IgD-negative memory B cell (primary cell): Measurements from ENCODE around the gene FZD8. TPM values are rescaled to one million over a fixed set of nuclear protein-coding genes. Genes with fewer than 3 reads are reported as not detected.
"Not testable (repeated sequence)": the region's sequence is repeated elsewhere in the genome, so short reads cannot be mapped to it uniquely, and the experiment has no call there.

ENCODE experiments used
- H3K27ac Mint-ChIP-seq, 3 donors: one replicate each; pipeline ENCODE4 v1.8.0; 2020 to 2022; ENCODE audit warnings: mild to moderate bottlenecking in 3 of 3, mixed read lengths in 3 of 3, moderate library complexity in 1 of 3
- H3K27me3 Mint-ChIP-seq: one replicate; pipeline ENCODE4 v1.8.0; 2021; ENCODE audit warnings: mixed read lengths
- H3K36me3 Mint-ChIP-seq: one replicate; pipeline ENCODE4 v1.8.0; 2020; ENCODE audit warnings: mild to moderate bottlenecking, mixed read lengths
- H3K4me1 Mint-ChIP-seq, 3 donors: one replicate each; pipeline ENCODE4 v1.8.0; 2020 to 2022; ENCODE audit warnings: mixed read lengths in 3 of 3, mild to moderate bottlenecking in 1 of 3
- H3K4me3 Mint-ChIP-seq, 4 donors: one replicate each; pipeline ENCODE4 v1.8.0; 2020 to 2022; ENCODE audit warnings: mild to moderate bottlenecking in 4 of 4, mixed read lengths in 4 of 4, moderate library complexity in 3 of 4
- H3K9me3 Mint-ChIP-seq, 3 donors: one replicate each; pipeline ENCODE4 v1.8.0; 2020 to 2021; ENCODE audit warnings: mixed read lengths in 3 of 3, mild to moderate bottlenecking in 1 of 3
- polyA plus RNA-seq: library from polyadenylated mRNA; unstranded; fragments of 300-500 nt; fragmentation: Illumina TruSeq; gene quantifications from one replicate; pipeline ENCODE4 v1.2.3, GENCODE V29; 2021

The FZD8 gene, protein sequence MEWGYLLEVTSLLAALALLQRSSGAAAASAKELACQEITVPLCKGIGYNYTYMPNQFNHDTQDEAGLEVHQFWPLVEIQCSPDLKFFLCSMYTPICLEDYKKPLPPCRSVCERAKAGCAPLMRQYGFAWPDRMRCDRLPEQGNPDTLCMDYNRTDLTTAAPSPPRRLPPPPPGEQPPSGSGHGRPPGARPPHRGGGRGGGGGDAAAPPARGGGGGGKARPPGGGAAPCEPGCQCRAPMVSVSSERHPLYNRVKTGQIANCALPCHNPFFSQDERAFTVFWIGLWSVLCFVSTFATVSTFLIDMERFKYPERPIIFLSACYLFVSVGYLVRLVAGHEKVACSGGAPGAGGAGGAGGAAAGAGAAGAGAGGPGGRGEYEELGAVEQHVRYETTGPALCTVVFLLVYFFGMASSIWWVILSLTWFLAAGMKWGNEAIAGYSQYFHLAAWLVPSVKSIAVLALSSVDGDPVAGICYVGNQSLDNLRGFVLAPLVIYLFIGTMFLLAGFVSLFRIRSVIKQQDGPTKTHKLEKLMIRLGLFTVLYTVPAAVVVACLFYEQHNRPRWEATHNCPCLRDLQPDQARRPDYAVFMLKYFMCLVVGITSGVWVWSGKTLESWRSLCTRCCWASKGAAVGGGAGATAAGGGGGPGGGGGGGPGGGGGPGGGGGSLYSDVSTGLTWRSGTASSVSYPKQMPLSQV
- not detected for polyA plus RNA-seq

DNA sequence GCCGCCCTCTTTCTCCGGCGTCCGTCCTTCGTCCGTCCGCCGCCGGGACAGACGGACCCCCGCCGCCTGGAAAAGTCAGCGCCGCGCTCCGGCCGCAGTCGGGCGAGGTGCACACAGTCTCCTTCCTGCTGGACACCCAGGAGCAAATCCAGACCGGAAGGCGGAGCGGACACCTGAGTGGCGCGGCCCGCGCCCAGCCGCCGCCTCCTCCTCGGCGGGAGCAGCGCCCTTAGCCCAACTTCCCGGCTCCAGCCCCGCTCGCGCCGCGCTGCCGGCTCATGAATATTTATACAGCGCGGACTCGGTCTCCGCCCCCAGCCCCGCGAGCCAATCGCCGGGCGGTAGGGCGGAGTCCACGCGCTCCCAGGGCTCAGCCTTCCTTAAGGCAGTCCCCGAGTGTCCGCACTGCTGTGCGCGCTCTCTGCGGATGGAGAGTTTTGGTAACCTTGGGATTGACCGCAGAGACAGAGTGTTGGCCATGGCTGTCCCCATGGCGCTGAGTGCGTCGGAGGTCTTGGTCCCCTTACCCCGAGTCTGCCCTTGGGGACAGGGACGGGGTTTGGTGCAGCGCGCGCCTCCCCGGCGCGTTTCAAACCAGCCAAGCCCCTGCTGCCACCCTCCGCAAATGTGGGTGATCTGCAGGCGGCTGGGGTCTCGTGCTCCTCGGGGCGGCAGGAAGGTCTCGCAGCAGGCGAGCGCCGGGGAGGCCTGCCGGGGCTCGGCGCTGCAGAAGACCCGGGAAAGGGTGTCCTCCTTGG is at the start of gene FZD8:
FZD8 (minus strand) TSS at position 262 of the 758 bp plus-strand sequence. CDS start 867 bp downstream, outside the sequence.
- Mint-ChIP-seq H3K9me3 (peaks cover 0 to 1% (median 0%) of the 10 kb centered on the region in 3 donors), H3K4me1 (peaks cover 11 to 23% (median 11%) of the 10 kb centered on the region in 3 donors), H3K36me3 (no peaks in the 10 kb centered on the region), H3K4me3 (peak within 1 kb of the TSS; percentile 87 to 99 (median 95)), H3K27me3 (peaks cover 37% of the 10 kb centered on the region), H3K27ac (peak within 1 kb of the TSS in 1 of 3 donors; percentile 73)

DNA sequence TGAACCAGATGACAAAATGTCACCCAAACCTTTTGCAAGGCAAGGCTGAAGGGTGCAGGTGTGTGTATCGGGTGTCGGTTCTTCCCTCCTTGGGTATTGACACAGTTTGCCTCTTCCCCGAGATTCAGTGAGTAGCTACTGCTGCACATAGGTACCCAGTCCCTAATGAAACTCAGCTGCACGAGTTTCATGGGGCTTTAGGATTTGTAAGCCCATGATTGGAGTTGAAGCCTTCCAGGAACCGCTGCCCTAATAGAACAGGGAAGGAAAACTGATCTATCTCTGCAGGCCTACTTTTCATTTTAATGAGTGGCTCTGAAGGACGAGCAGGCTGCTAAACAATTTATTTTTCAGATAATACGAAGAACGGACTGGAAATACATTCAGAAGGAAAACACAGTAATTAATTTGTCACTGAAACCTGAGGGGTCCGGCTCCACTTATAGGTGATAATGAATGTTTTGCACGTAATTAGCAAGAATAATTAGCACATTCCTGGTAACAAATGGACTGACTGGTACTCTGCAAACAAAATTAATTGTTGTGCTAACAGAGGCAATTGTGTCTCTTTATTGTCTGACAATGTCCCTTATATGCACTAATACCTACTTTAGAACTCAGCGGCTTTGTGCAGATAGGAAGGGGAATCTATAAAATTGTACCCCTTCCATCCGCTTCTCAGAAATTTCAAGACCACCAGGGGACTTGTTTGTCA is 49.6 kb upstream of the FZD8 start:
- peaks cover 0 to 4% (median 0%) of the 10 kb centered on the region in 3 donors for H3K9me3 Mint-ChIP-seq
- H3K4me1 Mint-ChIP-seq, result peaks cover 0 to 2% (median 0%) of the 10 kb centered on the region in 3 donors
- no peak overlapping the region for H3K4me3 Mint-ChIP-seq
- no peaks in the 10 kb centered on the region for H3K36me3 Mint-ChIP-seq
- H3K27me3 Mint-ChIP-seq, result no peaks in the 10 kb centered on the region
- H3K27ac Mint-ChIP-seq, result no peak overlapping the region

DNA sequence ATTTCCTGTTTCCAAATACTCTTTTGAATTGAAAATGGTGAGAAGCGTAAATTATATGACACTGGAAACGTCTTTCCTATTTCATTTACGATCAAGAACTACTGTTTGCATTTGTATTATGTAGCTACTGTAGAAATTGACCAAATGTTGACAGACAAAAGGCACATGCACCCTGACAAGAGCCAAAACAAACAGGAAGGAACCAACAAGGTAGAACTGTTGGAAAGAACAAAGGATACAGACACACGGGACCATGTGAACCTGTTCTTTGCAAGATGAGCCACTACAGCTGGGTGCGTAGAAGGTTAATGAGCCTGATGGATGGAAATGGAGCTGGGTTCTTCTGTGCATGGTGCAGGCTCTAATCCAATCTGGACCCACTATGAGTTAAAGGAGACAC is 48.4 kb upstream of the FZD8 start:
- H3K9me3 Mint-ChIP-seq, result peaks cover 0 to 4% (median 0%) of the 10 kb centered on the region in 3 donors
- H3K27ac Mint-ChIP-seq, result no peak overlapping the region
- H3K27me3 Mint-ChIP-seq, result no peaks in the 10 kb centered on the region
- H3K4me1 Mint-ChIP-seq, result peaks cover 0 to 2% (median 0%) of the 10 kb centered on the region in 3 donors
- no peaks in the 10 kb centered on the region for H3K36me3 Mint-ChIP-seq
- no peak overlapping the region for H3K4me3 Mint-ChIP-seq

DNA sequence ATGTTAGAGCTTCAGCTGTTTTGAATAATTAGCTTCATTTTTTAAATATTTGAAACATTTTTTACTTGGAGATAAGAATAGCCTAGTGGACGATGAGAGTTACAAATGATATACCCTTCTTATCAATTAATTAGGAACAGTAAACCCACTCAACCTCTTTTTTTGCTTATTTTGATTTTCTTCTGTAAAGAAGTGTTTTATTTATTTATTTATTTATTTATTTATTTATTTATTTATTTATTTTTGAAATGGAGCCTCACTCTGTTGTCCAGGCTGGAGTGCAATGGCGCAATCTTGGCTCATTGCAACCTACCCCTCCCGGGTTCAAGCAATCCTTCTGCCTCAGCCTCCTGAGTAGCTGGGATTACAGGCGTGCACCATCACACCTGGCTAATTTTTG is 43.8 kb upstream of the FZD8 start:
- H3K27ac Mint-ChIP-seq, H3K36me3 Mint-ChIP-seq, H3K9me3 Mint-ChIP-seq, H3K4me1 Mint-ChIP-seq, H3K27me3 Mint-ChIP-seq, H3K4me3 Mint-ChIP-seq: not testable (repeated sequence)

DNA sequence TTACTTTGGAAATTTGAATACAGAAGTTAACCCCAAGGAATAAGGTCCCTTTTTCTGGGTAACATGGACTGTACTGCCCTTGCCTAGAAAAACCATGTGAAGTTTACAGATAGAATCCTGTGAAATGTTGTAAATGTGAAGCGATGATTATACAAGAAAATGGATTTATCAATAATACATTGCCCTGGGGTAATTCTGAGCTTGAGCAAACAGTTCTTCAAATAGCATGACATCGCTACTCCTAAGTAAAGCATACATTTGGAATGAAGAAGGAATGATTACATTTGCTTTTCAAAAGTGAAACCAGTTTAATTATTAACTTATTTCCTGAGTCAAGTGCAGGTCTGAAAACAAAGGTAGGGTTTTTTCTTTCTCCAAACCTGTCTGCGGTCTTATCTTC is 43.3 kb upstream of the FZD8 start:
- Mint-ChIP-seq H3K4me3 (no peak overlapping the region), H3K27ac (no peak overlapping the region), H3K36me3 (no peaks in the 10 kb centered on the region)

DNA sequence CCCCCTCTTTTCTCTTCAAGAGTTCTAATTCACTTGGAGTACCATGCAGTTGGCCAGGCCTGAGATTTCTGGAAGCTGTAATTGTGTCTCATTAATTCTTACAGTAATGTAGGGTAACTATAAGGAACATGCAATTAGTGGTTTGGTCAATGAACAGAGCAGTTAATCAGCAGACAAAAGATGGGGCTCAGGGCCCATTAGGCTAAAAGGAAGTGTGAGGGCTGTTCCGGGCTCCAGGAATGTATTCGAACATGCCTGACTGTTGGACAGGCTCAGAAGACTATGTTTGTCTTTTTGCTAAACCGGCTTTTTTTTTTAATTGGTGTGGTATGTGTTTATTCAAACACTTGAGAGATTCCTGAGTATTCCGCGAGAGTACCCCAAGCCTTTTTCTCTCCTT is 42.5 kb upstream of the FZD8 start:
- Mint-ChIP-seq H3K9me3 (peaks cover 0 to 8% (median 5%) of the 10 kb centered on the region in 3 donors), H3K27me3 (no peaks in the 10 kb centered on the region), H3K27ac (no peak overlapping the region), H3K4me3 (no peak overlapping the region), H3K4me1 (no peaks in the 10 kb centered on the region), H3K36me3 (no peaks in the 10 kb centered on the region)

More for the DNA sequence above, 43.3 kb upstream of the FZD8 start:
- Mint-ChIP-seq H3K4me1 (no peaks in the 10 kb centered on the region), H3K9me3 (peaks cover 0 to 8% (median 5%) of the 10 kb centered on the region in 3 donors), H3K27me3 (no peaks in the 10 kb centered on the region)

DNA sequence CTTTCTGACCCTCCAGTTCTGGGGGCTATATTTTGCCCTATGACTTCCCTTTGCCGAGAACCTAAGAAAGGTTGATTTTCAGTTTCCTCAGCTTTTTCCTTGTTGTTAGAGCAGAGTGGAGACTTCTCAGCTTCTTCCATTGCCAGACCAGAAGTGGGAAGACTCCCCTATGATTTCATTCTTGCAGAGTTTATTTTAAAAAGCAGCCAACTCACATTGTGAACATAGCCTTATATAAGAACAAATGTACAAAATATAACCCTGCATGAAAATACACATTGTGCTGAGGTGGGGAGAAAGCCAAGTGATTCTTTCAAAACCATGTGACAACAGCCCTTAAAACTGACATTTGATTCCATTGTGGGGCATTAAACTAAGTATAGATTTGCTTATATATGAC is 33.8 kb upstream of the FZD8 start:
- no peak overlapping the region for H3K4me3 Mint-ChIP-seq
- H3K27ac Mint-ChIP-seq, result no peak overlapping the region
- no peaks in the 10 kb centered on the region for H3K27me3 Mint-ChIP-seq

DNA sequence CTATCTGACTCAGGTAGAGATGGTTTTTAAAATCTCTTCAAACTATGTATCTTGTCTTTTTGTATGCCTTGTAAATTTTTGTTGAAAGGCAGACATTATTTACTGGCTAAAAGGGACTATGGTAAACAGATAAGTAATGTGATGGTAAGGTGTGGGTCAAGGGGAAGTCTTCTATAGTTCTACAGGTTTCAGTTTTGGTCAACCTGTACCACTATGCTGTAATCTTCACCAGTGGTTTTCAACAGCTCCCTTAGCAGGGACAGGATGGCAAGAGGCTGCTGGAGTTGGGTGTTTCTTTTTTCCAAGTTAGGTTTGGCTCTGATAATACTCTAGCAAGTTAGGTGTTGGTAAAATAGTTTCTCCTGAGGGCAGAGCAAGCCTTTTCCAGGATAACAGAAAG is 32.7 kb upstream of the FZD8 start:
- H3K4me3 Mint-ChIP-seq, result no peak overlapping the region
- no peaks in the 10 kb centered on the region for H3K36me3 Mint-ChIP-seq
- H3K27ac Mint-ChIP-seq, result no peak overlapping the region
- H3K4me1 Mint-ChIP-seq, result no peaks in the 10 kb centered on the region
- H3K9me3 Mint-ChIP-seq, result peaks cover 0 to 8% (median 0%) of the 10 kb centered on the region in 3 donors
- no peaks in the 10 kb centered on the region for H3K27me3 Mint-ChIP-seq

More for the DNA sequence above, 33.8 kb upstream of the FZD8 start:
- H3K36me3 Mint-ChIP-seq, result no peaks in the 10 kb centered on the region
- H3K9me3 Mint-ChIP-seq, result peaks cover 0 to 8% (median 0%) of the 10 kb centered on the region in 3 donors
- no peaks in the 10 kb centered on the region for H3K4me1 Mint-ChIP-seq

DNA sequence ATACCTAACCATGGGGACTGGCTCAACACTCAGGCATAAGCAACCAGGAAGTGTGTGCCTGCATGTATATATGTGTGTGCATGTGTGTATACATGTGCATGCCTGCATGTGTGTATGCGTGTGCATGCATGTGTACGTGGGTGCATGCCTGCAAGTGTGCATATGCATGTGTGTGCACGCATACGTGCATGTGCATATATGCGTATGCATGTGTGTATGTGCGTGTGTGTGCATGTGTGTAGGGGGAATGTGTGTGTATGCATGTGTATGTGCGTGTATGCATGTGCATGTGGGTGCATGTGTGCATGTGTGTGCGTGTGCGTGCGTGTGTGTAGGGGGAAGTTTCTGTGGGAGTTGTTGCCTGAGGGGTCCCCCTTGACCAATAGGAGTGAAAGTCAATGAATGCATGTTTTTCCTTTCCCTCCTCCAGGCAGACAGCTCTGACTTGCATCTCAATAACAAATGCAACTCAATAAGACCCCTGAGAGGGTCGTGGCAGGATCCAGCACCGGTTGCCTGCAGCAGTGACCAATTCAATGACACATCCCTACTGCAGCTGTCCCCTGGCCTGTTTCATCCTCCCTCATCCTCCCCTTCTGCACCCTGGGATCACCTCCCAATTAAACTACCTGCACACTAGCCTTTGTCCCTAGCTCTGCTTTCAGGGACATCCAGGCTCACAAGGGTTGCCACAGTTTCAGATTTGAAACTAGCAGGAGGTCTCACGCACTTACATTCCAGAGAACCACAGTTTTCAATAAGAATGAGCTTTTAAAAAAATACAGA is 27.0 kb upstream of the FZD8 start:
- Mint-ChIP-seq H3K4me1 (no peaks in the 10 kb centered on the region), H3K27me3 (peaks cover 2% of the 10 kb centered on the region), H3K36me3 (no peaks in the 10 kb centered on the region), H3K9me3 (peaks cover under 1 to 5% (median 4%) of the 10 kb centered on the region in 3 donors), H3K4me3 (no peak overlapping the region), H3K27ac (no peak overlapping the region)

DNA sequence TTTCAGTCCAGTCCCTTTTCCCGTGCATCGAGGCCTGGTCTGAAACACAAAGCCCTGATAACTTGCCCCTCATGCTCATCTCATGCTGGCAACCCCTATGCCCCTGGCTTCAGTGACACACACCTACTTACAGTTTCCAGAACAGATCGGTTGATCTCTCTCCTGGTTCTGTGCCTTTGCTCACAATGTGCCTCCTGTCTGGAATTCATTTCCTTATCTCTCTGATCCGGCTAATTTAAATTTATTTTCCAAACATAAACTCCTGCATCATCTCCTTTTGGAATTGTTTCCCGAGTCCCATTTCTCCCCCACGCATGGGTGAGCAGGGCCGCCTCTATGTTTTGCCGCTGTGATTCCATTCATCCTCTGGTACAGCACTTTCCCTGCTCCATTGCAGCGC is 25.9 kb upstream of the FZD8 start:
- Mint-ChIP-seq H3K4me1 (no peaks in the 10 kb centered on the region), H3K27ac (no peak overlapping the region), H3K9me3 (peaks cover 0 to 5% (median 4%) of the 10 kb centered on the region in 3 donors), H3K36me3 (no peaks in the 10 kb centered on the region), H3K4me3 (no peak overlapping the region), H3K27me3 (peaks cover 4% of the 10 kb centered on the region)

DNA sequence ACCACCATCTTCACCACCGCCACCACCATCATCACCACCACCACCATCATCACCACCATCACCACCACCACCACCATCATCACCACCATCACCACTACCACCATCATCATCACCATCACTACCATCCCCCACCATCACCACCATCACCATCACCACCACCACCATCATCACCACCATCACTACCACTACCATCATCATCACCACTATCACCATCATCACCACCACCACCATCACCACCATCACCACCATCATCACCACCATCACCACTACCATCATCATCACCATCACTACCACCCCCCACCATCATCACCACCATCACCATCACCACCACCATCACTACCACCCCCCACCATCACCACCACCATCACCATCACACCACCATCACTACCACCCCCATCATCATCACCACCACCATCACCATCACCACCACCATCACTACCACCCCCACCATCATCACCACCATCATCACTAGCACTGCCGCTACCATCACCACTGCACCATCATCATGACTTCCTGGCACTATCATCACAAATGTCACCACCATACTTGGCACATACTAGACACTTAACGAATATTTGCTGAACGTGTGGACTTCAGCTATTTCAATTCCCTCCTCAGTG is 25.3 kb upstream of the FZD8 start:
- no peaks in the 10 kb centered on the region for H3K4me1 Mint-ChIP-seq
- peaks cover 4% of the 10 kb centered on the region for H3K27me3 Mint-ChIP-seq
- H3K9me3 Mint-ChIP-seq, result peaks cover 0 to 5% (median 4%) of the 10 kb centered on the region in 3 donors
- no peak overlapping the region for H3K27ac Mint-ChIP-seq
- no peaks in the 10 kb centered on the region for H3K36me3 Mint-ChIP-seq
- no peak overlapping the region for H3K4me3 Mint-ChIP-seq

DNA sequence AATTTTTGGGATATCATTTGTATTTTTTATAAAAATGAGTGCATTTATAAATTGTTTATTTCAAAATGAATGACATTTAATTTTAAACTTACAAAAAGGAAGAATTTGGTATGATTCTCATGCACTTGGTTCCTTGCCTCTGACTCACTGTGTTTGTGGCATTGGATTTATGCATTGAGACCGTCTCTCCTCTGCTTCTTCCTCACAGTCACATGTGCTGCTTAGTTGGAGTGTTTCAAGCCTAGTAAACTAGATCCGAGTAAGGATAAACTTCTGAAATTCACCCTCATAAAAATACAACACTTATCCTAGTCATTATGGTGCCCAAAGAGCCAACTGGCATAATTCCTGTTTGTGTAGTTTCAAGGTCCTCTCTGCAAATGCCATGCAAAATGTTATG is 19.1 kb upstream of the FZD8 start:
- Mint-ChIP-seq H3K27ac (no peak overlapping the region), H3K4me1 (no peaks in the 10 kb centered on the region), H3K36me3 (peaks cover 2% of the 10 kb centered on the region), H3K9me3 (peaks cover 5 to 7% (median 6%) of the 10 kb centered on the region in 3 donors), H3K27me3 (peaks cover 8% of the 10 kb centered on the region), H3K4me3 (no peak overlapping the region)

DNA sequence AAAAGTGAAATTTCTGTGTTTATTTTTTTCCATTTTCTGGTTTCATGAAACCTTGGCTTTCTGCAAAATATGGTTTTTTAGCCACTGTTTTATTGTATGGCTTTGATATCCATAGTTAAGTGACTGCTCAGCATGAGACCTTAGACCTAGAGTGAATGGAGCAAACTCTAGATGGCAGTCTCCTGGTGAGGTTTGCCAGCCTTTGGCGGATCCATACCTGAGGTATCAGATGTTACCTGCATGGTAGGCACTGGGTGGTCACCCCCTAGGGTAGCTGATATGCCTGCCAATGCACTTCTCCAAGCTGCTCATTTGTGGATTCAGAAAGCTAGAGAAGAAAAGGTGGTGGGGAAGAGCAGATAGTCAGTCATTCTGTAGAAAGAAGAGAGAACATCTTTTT is 17.4 kb upstream of the FZD8 start:
- Mint-ChIP-seq H3K4me3 (no peak overlapping the region), H3K4me1 (peaks cover 0 to 1% (median 0%) of the 10 kb centered on the region in 3 donors), H3K27me3 (peaks cover 8% of the 10 kb centered on the region)

More for the DNA sequence above, 17.4 kb upstream of the FZD8 start:
- H3K9me3 Mint-ChIP-seq, result peaks cover 5 to 7% (median 6%) of the 10 kb centered on the region in 3 donors
- H3K27ac Mint-ChIP-seq, result no peak overlapping the region
- H3K36me3 Mint-ChIP-seq, result peaks cover 2% of the 10 kb centered on the region
